ENCODE measurements around the gene ZNF66.
"Not testable (repeated sequence)": the region's sequence is repeated elsewhere in the genome, so short reads cannot be mapped to it uniquely, and the experiment has no call there.

ZNF66 gene

DNA sequence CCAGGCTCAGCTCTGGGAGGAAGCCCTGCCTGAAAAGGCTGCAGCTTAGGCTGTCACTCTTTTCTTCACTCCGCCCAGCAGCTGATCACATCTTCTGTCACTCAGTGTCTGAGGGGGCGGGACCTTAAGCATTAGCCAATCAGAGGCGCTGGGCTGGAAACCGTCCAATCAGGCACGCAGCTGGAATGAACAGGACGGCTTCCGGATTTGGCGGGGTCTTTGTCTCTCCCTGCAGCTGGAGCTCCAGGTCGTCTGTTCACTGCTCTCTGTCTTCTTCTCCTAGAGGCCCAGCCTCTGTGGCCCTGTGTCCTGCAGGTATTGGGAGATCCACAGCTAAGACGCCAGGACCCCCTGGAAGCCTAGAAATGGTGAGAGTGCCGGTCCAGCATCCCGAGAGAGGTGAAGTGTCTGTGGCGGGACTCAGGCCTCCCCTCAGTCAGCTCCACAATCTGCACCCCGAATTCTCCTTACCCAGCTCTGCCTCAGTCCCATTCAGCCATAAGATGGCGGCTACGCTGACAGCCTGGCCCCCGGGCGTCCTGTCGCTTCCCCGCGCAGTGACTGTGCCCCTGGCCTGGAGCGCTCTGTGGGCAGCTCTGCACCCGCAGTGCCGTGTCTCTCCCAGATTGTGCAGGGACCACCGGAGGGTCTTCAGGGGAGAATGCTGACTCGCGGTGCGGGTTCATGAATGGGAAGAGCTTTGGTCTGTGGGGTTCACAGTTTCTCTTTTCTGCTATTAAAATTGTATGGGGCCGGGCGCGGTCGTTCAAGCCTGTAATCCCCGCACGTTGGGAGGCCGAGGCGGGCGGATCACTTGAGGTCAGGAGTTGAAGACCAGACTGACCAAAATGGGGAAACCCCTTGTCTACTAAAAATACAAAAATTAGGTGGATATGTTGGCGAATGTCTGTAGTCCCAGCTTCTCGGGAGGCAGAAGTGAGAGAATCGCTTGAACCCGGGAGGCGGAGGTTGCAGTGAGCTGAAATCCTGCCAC lies at the start of gene ZNF66:
Gene ZNF66 (plus strand): TSS at position 222 of the 994 bp plus-strand sequence. CDS start 144 bp downstream, at position 366.
- TF ChIP-seq CTCF (IDR thresholded peaks at IDR 0.05; ENCODE audit: low read length, missing control alignments): no peak
- H3K4me3 ChIP-seq (replicated peaks; ENCODE audit: low read depth, low read length): peak within 1 kb of the TSS; percentile 89
- DNase-seq (ENCODE audit: low read depth): peak; percentile 97

DNA sequence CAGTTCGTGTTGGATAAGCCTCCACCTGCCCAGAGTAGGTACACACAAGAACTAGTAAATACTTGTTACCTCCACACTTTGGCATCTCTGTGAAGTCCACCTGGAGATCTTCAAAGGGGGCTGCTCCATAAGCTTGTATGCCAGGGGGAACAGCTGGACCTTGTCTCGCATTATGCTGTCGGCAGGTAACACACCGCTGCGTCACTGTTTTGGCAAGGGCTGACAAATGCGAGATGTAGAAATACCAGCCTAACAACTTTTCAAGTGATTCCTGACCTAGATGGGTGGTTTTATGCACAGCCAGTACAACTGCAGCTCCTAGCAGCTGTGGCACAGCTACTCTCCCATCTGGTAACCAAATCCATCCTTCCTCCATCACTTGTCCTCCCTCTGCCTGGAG lies 25.9 kb upstream of the ZNF66 start:
- DNase-seq (ENCODE audit: low read depth); H3K4me3 ChIP-seq (replicated peaks; ENCODE audit: low read depth, low read length): not testable (repeated sequence)

- H3K4me3 ChIP-seq (replicated peaks; ENCODE audit: low read depth, low read length); DNase-seq (ENCODE audit: low read depth): not testable (repeated sequence)
Observed at GRCh38 chr19:20752291-20752690, 23.8 kb upstream of the ZNF66 start.

DNA sequence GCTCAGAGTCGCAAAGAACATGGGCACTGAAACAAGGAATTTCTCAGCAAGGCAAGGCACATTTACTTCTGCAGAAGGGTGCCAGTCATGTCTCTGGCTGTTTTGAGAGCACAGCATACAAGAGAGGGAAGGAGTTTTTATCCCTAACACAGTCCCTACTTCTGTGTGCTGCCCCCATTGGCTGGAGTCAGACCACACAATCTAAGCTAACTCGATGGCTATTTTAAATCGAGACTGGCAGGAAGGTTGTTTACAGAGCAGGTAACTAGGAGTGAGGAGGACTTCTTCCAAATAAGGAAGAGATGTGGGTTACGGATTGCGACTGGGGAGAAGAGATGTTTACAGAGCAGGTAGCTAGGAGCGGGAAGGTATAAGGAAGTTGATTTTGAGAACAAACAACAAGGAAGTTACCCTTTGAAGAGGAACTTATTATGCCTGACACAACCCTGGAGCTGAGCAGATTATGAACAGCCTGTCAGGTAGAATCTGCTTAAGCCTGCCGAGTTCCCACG lies 6.8 kb upstream of the ZNF66 start:
- DNase-seq (ENCODE audit: low read depth); H3K4me3 ChIP-seq (replicated peaks; ENCODE audit: low read depth, low read length): not testable (repeated sequence)

DNA sequence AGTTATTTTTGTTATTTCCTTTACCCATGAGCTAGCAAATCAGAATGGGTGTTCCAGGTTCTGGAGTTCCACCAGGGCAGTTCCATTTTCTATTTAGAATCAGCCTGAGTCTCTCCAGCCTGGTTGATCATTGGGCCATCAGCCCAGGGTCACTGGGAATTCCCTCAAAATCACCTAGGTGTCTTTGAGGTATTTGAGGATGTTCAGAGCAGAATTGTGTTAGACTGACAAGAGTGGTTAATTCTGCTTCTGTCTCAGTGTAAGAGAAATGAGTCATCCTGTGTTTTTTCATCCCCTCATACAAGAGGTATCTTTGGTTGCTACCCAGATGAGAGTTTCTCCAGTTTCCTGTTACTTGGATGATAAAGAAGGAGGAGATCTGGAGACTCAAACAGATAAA lies 11.7 kb downstream of the ZNF66 start:
- TF ChIP-seq CTCF (IDR thresholded peaks at IDR 0.05; ENCODE audit: low read length, missing control alignments): no peak
- no peak overlapping the region for H3K4me3 ChIP-seq (replicated peaks; ENCODE audit: low read depth, low read length)
- no peak for DNase-seq (ENCODE audit: low read depth)

DNA sequence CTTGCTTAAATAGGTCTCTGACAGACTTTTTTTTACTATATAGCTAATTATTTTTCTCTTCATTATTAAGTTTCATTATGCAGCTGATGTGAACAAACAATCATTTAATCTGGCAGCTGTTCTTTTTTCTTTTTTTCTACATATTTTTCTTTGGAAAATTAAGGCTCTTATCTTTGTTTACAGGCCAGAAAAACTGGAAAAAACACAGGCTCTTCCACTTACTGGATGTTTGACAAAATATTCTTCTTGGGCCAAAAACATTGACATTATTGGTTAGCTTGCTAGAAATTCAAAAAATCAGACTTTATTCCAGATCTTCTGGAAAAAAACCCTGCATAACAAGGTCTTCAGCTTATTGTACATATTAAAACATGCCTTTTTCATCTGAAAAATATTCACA lies 15.7 kb downstream of the ZNF66 start:
- no peak overlapping the region for H3K4me3 ChIP-seq (replicated peaks; ENCODE audit: low read depth, low read length)
- no peak for DNase-seq (ENCODE audit: low read depth)
- no peak for TF ChIP-seq CTCF (IDR thresholded peaks at IDR 0.05; ENCODE audit: low read length, missing control alignments)

DNA sequence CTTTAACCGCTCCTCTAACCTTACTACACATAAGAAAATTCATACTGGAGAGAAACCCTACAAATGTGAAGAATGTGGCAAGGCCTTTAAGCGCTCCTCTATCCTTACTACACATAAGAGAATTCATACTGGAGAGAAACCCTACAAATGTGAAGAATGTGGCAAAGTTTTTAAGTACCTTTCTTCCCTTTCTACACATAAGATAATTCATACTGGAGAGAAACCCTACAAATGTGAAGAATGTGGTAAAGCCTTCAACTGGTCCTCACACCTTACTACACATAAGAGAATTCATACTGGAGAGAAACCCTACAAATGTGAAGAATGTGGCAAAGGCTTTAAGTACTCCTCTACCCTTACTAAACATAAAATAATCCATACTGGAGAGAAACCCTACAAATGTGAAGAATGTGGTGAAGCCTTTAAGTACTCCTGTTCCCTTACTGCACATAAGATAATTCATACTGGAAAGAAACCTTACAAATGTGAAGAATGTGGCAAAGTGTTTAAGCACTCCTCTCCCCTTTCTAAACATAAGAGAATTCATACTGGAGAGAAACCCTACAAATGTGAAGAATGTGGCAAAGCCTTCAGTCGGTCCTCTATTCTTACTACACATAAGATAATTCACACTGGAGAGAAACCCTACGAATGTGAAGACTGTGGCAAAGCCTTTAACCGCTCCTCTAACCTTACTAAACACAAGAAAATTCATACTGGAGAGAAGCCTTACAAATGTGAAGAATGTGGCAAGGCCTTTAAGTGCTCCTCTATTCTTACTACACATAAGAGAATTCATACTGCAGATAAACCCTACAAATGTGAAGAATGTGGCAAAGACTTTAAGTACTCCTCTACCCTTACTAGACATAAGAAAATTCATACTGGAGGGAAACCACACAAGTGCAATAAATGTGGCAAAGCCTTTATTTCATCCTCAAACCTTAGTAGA lies 30.5 kb downstream of the ZNF66 start:
- not testable (repeated sequence) for H3K4me3 ChIP-seq (replicated peaks; ENCODE audit: low read depth, low read length); DNase-seq (ENCODE audit: low read depth)

DNA sequence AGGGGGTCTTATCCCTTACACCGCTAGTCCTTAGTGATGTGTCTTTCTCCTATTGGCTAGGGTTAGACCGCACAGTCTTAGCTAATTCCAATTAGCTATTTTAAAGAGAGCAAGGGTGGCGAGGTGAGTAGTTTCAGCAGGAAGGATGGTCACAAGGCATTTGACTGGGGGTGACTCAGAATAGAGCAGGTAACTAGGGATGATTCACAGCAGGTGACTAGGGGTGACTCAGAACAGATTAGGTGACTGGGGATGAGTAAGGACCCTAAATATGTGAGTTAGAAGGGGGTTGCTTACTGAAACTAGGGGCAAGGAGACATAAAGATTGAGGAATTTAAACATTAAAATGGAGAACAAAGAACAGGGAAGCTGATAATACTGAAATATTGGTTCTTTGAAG lies 64.3 kb downstream of the ZNF66 start:
- no peak for DNase-seq (ENCODE audit: low read depth)
- H3K4me3 ChIP-seq (replicated peaks; ENCODE audit: low read depth, low read length): no peak overlapping the region
- no peak for TF ChIP-seq CTCF (IDR thresholded peaks at IDR 0.05; ENCODE audit: low read length, missing control alignments)

Measured in fibroblast of pulmonary artery (primary cell).